BJ (cell line): ENCODE data around the gene OR52E2. TPM values are rescaled to one million over a fixed set of nuclear protein-coding genes. Genes with fewer than 3 reads are reported as not detected.
"Not testable (repeated sequence)": the region's sequence is repeated elsewhere in the genome, so short reads cannot be mapped to it uniquely, and the experiment has no call there.

ENCODE experiments used
- CTCF ChIA-PET: fragments of 350-600 bp; formaldehyde crosslinking; extraction: SDS; loops from one replicate; lab custom pipeline; 2021; ENCODE audit warnings: antibody characterized with exemption, inconsistent platforms; lab: Yijun Ruan, JAX
- POLR2A ChIA-PET: fragments of 300-600 bp; sonication (Branson Sonifier 250); formaldehyde crosslinking; extraction: SDS; loops from one replicate; lab custom pipeline; 2021; ENCODE audit warnings: antibody characterized with exemption; lab: Charles Lee
- DNase-seq: peaks from one replicate; pipeline ENCODE4 v3.0.0-alpha.2; 2011; ENCODE audit warnings: low read depth
- H3K27me3 ChIP-seq: 2 replicates; pipeline ENCODE4 v1.6.0; 2011; ENCODE audit warnings: low read length; ENCODE audit not compliant: control insufficient read depth, insufficient read depth
- H3K36me3 ChIP-seq: 2 replicates; pipeline ENCODE4 v1.5.1; 2011; ENCODE audit warnings: low read length; ENCODE audit not compliant: control insufficient read depth, insufficient read depth
- H3K4me3 ChIP-seq: 2 replicates; pipeline ENCODE4 v1.5.1; 2011; ENCODE audit warnings: low read depth, mild to moderate bottlenecking, control low read depth, low read length
- polyA plus RNA-seq: library from polyadenylated mRNA; depleted of rRNA; stranded (reverse); fragments of >200 nt; gene quantifications from 2 replicates; pipeline ENCODE4 v1.2.3, GENCODE V29; 2011
- TF ChIP-seq, protein P1 (sequence below): IDR thresholded peaks from 2 replicates; pipeline ENCODE4 v1.5.1; 2011; ENCODE audit warnings: low read depth, mild to moderate bottlenecking, control low read depth, inconsistent platforms, low read length, moderate library complexity; ENCODE audit not compliant: insufficient read depth

Gene OR52E2
- polyA plus RNA-seq, 1 experiment: not detected

DNA sequence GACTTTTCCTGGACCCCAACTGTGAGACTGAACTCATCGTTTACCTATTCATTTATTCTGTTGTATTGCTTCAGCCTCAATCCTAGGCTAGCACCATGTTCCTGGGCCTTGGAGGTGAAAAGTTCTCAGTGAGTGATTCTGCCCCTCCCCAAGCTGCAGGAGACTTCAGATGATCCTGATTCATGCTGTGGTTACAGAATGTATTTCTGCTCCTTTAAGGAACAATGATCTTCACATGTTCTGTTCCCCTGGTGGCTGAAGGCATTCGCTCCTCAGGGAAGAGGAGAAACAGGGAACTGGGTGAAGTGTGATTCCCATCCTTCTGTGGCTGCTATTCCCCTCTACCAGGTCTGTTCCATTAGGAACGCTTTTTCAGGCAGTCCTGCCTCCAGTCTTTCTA, 12.4 kb upstream of the OR52E2 start:
- H3K36me3 ChIP-seq: no peaks in the 10 kb centered on the region
- no peak overlapping the region for H3K4me3 ChIP-seq
- TF ChIP-seq, protein P1, sequence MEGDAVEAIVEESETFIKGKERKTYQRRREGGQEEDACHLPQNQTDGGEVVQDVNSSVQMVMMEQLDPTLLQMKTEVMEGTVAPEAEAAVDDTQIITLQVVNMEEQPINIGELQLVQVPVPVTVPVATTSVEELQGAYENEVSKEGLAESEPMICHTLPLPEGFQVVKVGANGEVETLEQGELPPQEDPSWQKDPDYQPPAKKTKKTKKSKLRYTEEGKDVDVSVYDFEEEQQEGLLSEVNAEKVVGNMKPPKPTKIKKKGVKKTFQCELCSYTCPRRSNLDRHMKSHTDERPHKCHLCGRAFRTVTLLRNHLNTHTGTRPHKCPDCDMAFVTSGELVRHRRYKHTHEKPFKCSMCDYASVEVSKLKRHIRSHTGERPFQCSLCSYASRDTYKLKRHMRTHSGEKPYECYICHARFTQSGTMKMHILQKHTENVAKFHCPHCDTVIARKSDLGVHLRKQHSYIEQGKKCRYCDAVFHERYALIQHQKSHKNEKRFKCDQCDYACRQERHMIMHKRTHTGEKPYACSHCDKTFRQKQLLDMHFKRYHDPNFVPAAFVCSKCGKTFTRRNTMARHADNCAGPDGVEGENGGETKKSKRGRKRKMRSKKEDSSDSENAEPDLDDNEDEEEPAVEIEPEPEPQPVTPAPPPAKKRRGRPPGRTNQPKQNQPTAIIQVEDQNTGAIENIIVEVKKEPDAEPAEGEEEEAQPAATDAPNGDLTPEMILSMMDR: no peak
- POLR2A ChIA-PET: no interaction called here
- no peak for DNase-seq
- CTCF ChIA-PET: no interaction called here
- no peaks in the 10 kb centered on the region for H3K27me3 ChIP-seq

DNA sequence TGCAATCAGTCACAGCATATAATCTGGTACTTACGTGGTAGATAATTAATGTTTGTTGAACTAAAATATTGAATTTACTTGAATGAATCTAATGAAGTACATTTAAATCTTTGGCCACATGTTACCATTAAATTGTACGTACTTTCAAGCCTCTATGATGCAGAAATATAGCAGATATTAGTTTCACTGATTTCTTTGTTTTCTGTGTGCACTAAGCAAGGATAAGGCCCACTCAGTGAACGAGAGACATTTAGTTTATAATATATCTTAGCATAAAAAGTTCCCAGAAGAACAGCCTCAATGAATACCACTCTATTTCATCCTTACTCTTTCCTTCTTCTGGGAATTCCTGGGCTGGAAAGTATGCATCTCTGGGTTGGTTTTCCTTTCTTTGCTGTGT, 9.8 kb upstream of the OR52E2 start, which contains the start of gene OR52E1:
TSS of gene OR52E1 (plus strand) at position 301 of the 400 bp plus-strand sequence.
- H3K36me3 ChIP-seq: no peaks in the 10 kb centered on the region
- H3K4me3 ChIP-seq: no peak within 1 kb of the TSS
- no peak for DNase-seq
- no peaks in the 10 kb centered on the region for H3K27me3 ChIP-seq
- ChIA-PET CTCF (no interaction called here), POLR2A (no interaction called here)
- TF ChIP-seq, protein P1: no peak

DNA sequence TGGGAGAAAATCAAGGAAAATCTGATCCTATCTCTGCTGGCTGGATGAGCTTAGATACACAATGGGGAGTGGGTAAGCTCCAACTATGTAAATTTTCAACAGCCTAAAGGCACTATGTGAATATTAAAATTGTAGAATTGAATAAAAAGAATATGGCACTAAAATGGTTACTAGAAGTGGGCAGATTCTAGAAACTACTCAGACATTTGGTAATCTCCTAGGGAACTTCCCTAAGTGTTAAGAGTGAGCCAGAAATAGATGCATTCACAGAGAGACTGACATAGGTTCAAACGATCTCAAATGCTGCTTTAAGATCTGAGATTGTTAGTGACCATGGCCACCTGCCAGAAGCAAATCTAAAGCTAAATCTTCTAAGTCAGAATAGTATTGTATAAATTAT, 5.6 kb upstream of the OR52E2 start:
- POLR2A ChIA-PET: no interaction called here
- Histone ChIP-seq H3K4me3 (no peak overlapping the region), H3K27me3 (no peaks in the 10 kb centered on the region), H3K36me3 (no peaks in the 10 kb centered on the region)
- TF ChIP-seq, protein P1: no peak
- CTCF ChIA-PET: no interaction called here
- DNase-seq: no peak

DNA sequence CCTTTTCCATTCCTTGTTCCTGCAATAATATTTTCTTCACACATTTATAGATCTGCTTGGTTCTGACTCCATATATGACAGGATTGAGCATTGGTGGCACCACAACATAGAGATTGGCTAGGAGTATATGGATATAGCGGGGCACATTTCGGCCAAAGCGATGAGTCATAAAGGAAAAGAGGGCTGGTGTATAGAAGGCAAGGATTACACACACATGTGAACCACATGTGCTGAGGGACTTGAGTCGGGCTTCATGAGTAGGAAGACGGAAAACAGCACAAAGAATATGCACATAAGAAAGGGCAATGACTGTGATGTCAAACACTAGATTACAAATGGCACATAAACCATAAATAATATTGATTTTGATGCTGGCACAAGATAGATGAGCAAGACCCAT, 748 bp downstream of the OR52E2 start:
- H3K27me3 ChIP-seq, DNase-seq, H3K4me3 ChIP-seq, POLR2A ChIA-PET, CTCF ChIA-PET, H3K36me3 ChIP-seq: not testable (repeated sequence)

- CTCF ChIA-PET: no interaction called here
- no peaks in the 10 kb centered on the region for H3K36me3 ChIP-seq
- no peak overlapping the region for H3K4me3 ChIP-seq
- H3K27me3 ChIP-seq: no peaks in the 10 kb centered on the region
- DNase-seq: no peak
- POLR2A ChIA-PET: no interaction called here
- TF ChIP-seq, protein P1: no peak
Observed at GRCh38 chr11:5046754-5047330, 12.6 kb downstream of the OR52E2 start.

DNA sequence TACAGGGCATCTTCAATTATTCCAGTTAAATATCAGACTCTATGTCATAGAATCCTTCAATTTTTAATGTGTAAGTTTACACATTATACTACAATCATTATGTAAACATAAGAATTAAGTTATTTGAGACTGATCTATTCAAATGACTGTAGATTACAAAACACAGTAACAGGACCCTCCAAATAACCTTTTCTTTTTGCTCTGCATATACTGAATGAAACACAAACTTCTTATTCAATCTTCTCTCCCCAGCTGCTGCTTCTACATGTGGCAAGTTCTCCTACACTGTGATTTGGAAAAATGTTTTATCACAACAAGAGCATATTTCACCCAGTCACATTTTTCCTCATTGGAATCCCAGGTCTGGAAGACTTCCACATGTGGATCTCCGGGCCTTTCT, 13.2 kb downstream of the OR52E2 start, which contains the start of gene OR52J3:
TSS of gene OR52J3 (plus strand) at position 301 of the 400 bp plus-strand sequence. CDS start at position 301, 0 bp downstream.
- DNase-seq: no peak
- H3K36me3 ChIP-seq: no peaks in the 10 kb centered on the region
- ChIA-PET CTCF (no interaction called here), POLR2A (no interaction called here)
- no peaks in the 10 kb centered on the region for H3K27me3 ChIP-seq
- H3K4me3 ChIP-seq: no peak within 1 kb of the TSS
- TF ChIP-seq, protein P1: no peak
